Endothelial cell of umbilical vein (primary cell): Measurements from ENCODE around the gene GSTM3.

Source experiments
- CTCF ChIP-seq, 2 donors: IDR thresholded peaks; 1 replicate in 1 of 2; 2 replicates in 1 of 2; pipeline ENCODE4 v1.5.1; 2011; ENCODE audit warnings: low read length in 2 of 2, mild to moderate bottlenecking in 2 of 2, moderate library complexity in 2 of 2, control low read depth in 1 of 2, inconsistent platforms in 1 of 2, low read depth in 1 of 2; ENCODE audit not compliant: insufficient read depth in 1 of 2; ENCODE audit errors: extremely low read depth in 1 of 2
- EZH2 ChIP-seq: IDR thresholded peaks from 2 replicates; pipeline ENCODE4 v1.6.1; 2012; ENCODE audit warnings: borderline replicate concordance, low read depth, mild to moderate bottlenecking, moderate library complexity, low read length, inconsistent platforms; ENCODE audit not compliant: severe bottlenecking
- MYC ChIP-seq: IDR thresholded peaks from one replicate; pipeline ENCODE4 v1.6.1; 2011; ENCODE audit warnings: mild to moderate bottlenecking, low read depth, low read length
- POLR2AphosphoS5 ChIP-seq: IDR thresholded peaks from 2 replicates; pipeline ENCODE4 v1.6.1; 2012; ENCODE audit warnings: low read depth, mild to moderate bottlenecking, control low read depth, low read length, moderate library complexity; ENCODE audit not compliant: insufficient read depth

- TF ChIP-seq CTCF (IDR thresholded peaks at IDR 0.05; ENCODE audit: extremely low read depth in 1 of 2, insufficient read depth in 1 of 2, low read depth in 1 of 2, low read length in 2 of 2) (no peak), EZH2 (no peak), POLR2AphosphoS5 (no peak), MYC (no peak)
These were observed 35.5 kb upstream of the GSTM3 start for GRCh38 chr1:109776206-109776835.
